GM21619 (cell line): ENCODE measurements around the gene SPRR2A.
"Not testable (repeated sequence)": the region's sequence is repeated elsewhere in the genome, so short reads cannot be mapped to it uniquely, and the experiment has no call there.

Source experiments
- ATAC-seq: cut with Tn5 transposase; IDR thresholded peaks from one replicate; pipeline ENCODE4 v1.9.1; 2021; ENCODE audit not compliant: unreplicated experiment

Gene SPRR2A

DNA sequence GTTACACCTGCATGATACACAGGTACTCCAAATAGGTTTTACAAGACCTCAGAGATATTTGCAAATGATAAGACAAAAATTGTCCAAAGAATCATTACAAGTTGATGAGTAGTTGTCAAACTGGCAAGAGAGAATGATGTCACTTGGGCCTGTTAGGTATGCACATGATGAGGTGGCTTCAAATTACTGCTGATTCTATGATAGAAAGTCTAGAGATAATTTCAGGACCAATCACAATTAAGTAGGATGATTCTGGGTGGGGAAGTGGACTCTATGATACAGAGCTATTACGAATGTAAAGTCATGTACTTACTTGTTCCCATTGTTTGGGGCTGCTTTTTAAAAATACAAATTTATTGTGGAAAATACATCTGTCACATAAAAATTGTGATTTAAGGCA, 31.5 kb downstream of the SPRR2A start:
- ATAC-seq, result no peak

DNA sequence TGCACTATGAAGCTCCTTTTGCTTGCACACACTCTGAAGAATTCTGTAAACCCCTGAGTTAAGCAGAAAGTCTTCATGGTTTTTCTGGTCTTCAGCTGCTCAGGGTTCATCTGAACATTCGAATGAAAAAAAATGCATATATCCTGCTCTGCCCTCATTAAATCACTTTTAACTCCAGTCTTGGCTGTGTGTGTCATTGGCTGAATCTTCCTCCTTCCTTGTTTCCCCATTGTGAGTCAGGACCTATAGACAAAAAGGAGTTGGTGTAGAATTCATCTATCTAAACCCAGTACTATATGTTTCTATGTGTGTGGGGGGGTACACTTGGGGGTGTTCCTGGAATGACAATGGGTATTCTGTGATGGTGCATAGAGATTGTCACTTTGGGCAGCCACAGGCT, 32.9 kb downstream of the SPRR2A start:
- no peak for ATAC-seq

DNA sequence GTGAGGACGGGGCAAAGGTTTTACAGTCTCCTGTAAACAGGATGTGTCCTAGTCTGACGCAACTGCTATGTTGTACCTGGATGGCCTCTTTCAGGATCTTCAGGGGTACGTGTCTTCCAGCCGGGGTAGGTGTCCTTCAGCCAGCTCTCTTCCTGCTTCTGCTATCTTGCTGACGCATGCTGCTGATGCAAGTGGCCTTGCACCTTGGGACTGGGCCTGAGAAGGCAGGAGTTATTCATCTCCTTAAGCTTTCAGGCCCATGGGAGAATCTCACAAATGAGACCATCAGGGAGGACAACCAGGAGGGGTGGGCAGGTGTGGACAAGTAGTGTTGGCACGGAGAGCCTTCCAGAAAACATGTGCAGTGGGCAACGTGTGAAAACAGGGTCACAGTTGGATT, 34.2 kb downstream of the SPRR2A start:
- no peak for ATAC-seq

DNA sequence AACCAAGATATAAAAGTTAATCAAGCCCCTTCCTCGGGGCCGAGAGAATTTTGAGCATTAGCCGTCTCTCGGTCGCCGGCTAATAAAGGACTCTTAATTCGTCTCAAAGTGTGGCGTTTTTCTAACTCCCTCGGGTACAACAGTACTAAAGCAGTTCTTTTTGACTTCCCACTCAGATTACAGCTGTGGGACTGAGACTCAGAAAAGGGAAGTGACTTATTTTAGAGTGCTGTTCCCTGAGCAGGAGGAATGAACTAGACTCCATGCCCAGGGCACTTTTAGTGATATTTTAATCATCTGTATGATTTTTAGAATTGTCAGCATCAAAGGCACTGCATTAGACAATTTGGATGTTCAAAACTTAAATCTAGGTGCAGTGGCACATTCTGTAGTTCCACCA, 35.0 kb downstream of the SPRR2A start:
- ATAC-seq, result not testable (repeated sequence)

DNA sequence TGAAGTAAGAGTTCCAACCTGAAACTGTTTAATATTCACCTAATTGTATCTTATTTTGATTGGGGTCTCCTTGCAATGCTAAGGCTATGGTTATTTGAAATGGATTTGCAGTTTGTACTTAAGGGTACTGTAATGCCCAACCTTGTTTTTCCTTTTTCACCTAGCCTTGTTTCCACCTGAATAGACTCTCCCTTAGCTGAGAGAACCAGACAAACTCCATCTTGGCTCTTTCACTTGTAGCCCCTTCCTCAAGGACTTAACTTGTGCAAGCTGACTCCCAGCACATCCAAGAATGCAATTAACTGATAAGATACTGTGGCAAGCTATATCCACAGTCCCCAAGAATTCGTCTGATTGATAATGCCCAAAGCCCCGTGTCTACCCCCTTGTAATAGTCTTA, 35.5 kb downstream of the SPRR2A start:
- ATAC-seq, result not testable (repeated sequence)

DNA sequence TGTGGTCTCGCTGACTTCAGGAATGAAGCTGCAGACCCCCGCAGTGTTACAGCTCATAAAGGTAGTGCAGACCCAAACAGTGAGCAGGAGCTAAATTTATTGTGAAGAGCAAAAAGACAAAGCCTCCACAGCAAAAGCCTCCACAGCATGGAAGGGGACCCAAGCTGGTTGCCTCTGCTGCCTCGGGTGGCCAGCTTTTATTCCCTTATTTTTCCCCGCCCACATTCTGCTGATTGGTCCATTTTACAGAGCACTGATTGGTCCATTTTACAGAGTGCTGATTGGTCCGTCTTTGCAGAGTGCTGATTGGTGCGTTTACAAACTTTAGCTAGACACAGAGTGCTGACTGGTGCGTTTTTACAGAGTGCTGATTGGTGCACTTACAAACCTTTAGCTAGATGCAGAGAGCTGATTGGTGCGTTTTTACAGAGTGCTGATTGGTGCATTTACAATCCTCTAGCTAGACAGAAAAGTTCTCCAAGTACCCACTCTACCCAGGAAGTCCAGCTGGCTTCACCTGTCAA, 46.0 kb downstream of the SPRR2A start:
- not testable (repeated sequence) for ATAC-seq
